Parathyroid adenoma (tissue), 2 donors: ENCODE measurements around the gene SCCPDH.

Source experiments
- H2AFZ ChIP-seq: fragments of 300-600 bp; sonication (generic); one replicate; pipeline ENCODE4 v1.7.0; 2017; ENCODE audit warnings: antibody characterized with exemption, mild to moderate bottlenecking
- H3K27ac ChIP-seq: fragments of 300-600 bp; sonication (generic); one replicate; pipeline ENCODE4 v1.7.0; 2017
- H3K27me3 ChIP-seq: fragments of 300-600 bp; sonication (generic); one replicate; pipeline ENCODE4 v1.7.0; 2017; ENCODE audit warnings: low read length; ENCODE audit not compliant: control insufficient read depth, insufficient read depth
- H3K36me3 ChIP-seq: fragments of 300-600 bp; sonication (generic); one replicate; pipeline ENCODE4 v1.7.0; 2017; ENCODE audit warnings: low read length; ENCODE audit not compliant: control insufficient read depth, insufficient read depth
- H3K4me1 ChIP-seq: fragments of 300-600 bp; sonication (generic); one replicate; pipeline ENCODE4 v1.7.0; 2017; ENCODE audit warnings: control low read depth
- H3K4me2 ChIP-seq: fragments of 300-600 bp; sonication (generic); one replicate; pipeline ENCODE4 v1.7.0; 2017; ENCODE audit warnings: low read length
- H3K4me3 ChIP-seq: fragments of 300-600 bp; sonication (generic); one replicate; pipeline ENCODE4 v1.7.0; 2017; ENCODE audit warnings: low read depth, low read length
- H3K79me2 ChIP-seq: fragments of 300-600 bp; sonication (generic); one replicate; pipeline ENCODE4 v1.7.0; 2017; ENCODE audit warnings: control low read depth
- H3K9ac ChIP-seq: fragments of 300-600 bp; sonication (generic); one replicate; pipeline ENCODE4 v1.7.0; 2017; ENCODE audit warnings: mild to moderate bottlenecking
- H3K9me3 ChIP-seq: fragments of 300-600 bp; sonication (generic); one replicate; pipeline ENCODE4 v1.7.0; 2017; ENCODE audit warnings: low read length; ENCODE audit not compliant: control insufficient read depth
- TF ChIP-seq, protein P1 (sequence below): fragments of 300-600 bp; sonication (generic); IDR thresholded peaks from one replicate; pipeline ENCODE4 v1.7.0; 2017; ENCODE audit warnings: antibody characterized with exemption, mild to moderate bottlenecking
- donor health status: primary hyperparathyroidism.

Gene SCCPDH

GRCh38 chr1:246680190-246680589 is 44.0 kb upstream of the SCCPDH start:
- no peak overlapping the region for H3K27ac ChIP-seq
- H3K79me2 ChIP-seq: no peaks in the 10 kb centered on the region
- H3K36me3 ChIP-seq: no peaks in the 10 kb centered on the region
- H3K4me2 ChIP-seq: no peak overlapping the region
- H3K9ac ChIP-seq: no peak overlapping the region
- no peak overlapping the region for H3K4me3 ChIP-seq
- no peak overlapping the region for H2AFZ ChIP-seq
- H3K27me3 ChIP-seq: no peaks in the 10 kb centered on the region
- H3K9me3 ChIP-seq: no peaks in the 10 kb centered on the region
- H3K4me1 ChIP-seq: no peaks in the 10 kb centered on the region
- TF ChIP-seq, protein P1, sequence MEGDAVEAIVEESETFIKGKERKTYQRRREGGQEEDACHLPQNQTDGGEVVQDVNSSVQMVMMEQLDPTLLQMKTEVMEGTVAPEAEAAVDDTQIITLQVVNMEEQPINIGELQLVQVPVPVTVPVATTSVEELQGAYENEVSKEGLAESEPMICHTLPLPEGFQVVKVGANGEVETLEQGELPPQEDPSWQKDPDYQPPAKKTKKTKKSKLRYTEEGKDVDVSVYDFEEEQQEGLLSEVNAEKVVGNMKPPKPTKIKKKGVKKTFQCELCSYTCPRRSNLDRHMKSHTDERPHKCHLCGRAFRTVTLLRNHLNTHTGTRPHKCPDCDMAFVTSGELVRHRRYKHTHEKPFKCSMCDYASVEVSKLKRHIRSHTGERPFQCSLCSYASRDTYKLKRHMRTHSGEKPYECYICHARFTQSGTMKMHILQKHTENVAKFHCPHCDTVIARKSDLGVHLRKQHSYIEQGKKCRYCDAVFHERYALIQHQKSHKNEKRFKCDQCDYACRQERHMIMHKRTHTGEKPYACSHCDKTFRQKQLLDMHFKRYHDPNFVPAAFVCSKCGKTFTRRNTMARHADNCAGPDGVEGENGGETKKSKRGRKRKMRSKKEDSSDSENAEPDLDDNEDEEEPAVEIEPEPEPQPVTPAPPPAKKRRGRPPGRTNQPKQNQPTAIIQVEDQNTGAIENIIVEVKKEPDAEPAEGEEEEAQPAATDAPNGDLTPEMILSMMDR: no peak

DNA sequence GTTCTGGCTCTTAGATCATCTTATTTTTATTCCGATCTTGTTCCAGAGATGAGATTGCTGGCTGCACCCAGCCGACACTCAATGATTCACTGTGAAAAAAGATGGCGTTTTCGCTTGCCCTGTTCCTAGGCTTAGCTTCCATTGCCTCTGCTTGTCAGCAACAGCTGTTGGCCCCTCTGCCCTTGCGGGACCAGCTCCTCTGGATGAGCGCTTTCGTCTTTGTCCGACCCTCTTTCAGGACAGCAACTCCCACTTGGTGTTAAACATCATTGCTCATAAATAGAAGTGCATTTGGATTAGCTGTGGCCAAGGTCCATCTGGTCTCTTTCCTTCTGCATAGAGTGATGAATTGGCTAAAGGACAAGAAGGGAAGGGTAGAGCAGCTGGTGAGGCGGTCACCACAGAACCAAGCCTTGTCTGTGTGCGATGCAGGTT is 43.5 kb upstream of the SCCPDH start:
- H3K9ac ChIP-seq: no peak overlapping the region
- no peak overlapping the region for H3K27ac ChIP-seq
- TF ChIP-seq, protein P1: no peak
- no peaks in the 10 kb centered on the region for H3K4me1 ChIP-seq
- H3K4me3 ChIP-seq: no peak overlapping the region
- H3K4me2 ChIP-seq: no peak overlapping the region
- no peaks in the 10 kb centered on the region for H3K27me3 ChIP-seq
- no peaks in the 10 kb centered on the region for H3K36me3 ChIP-seq
- H2AFZ ChIP-seq: no peak overlapping the region
- no peaks in the 10 kb centered on the region for H3K9me3 ChIP-seq
- no peaks in the 10 kb centered on the region for H3K79me2 ChIP-seq

DNA sequence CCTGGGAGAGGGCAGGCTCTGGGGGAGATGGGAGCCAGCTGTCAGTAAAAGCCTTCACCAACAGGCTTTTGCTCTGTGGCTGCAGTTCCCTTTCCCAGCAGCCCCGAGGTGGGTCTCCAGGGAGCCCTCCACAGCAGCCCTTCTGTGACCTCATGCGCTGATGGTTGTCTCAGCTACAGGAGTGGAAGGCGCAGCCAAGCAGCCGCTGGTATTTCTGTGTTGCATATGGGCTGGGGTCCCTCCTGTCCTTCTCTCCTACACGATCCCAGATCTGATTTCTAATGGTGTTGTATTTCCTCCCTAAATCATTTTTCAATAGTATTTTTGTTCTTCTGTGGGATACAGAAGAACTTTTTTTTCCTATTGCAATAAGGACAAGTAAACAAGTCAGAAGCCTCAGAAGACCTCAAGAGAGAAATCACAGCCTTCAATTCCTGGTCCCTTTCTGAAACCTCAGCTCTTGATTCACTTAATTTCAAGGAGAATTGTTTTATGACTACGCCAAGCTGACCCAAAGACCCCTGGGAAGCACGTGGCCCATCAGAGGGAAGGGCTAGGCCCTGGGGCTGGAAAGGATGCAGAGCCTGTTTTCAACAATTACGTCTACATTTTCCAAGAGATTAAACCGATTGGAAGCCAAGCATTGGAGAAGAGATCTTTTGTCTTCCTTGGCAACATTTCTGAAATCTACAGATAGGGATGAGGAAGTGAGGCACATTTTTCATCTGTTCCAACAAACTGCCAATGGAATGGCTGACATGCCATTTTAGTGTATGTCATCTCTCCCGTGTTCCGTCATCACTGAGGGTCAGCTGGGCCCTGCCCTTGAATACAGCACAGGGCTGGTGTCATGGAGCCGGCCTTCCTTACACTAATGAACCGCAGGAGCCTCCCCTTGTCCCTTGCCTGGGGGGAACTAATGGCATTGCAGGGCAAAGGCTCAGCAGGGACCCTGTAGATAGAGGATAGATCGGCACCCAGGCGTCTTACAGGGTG is 42.0 kb upstream of the SCCPDH start:
- TF ChIP-seq, protein P1: no peak

DNA sequence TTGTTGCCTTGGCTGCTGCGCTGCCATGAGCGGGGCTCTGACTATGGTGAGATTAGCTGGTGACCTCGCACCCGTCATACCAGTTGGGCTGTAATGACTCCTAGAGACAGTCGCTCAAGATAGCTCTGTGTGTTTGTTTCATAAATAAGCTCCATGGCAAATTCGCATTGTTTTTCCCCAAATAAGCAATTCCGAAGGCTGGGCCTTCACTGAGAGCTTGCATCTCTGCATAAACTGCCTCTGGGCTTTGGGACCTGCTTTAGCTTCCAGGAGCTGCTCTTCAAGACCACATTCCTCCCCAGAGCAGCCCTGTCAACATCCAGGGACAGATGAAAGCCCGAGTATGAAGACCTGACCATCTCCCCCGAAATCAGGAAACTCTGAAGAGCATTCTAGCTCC is 40.7 kb upstream of the SCCPDH start:
- TF ChIP-seq, protein P1: no peak
- Histone ChIP-seq H3K9me3 (no peaks in the 10 kb centered on the region), H3K9ac (no peak overlapping the region), H3K36me3 (no peaks in the 10 kb centered on the region), H2AFZ (no peak overlapping the region), H3K79me2 (no peaks in the 10 kb centered on the region), H3K4me1 (no peaks in the 10 kb centered on the region), H3K27me3 (no peaks in the 10 kb centered on the region), H3K27ac (no peak overlapping the region), H3K4me2 (no peak overlapping the region), H3K4me3 (no peak overlapping the region)

More for the DNA sequence above, 42.0 kb upstream of the SCCPDH start:
- no peaks in the 10 kb centered on the region for H3K79me2 ChIP-seq
- H2AFZ ChIP-seq: no peak overlapping the region
- no peak overlapping the region for H3K4me3 ChIP-seq
- H3K36me3 ChIP-seq: no peaks in the 10 kb centered on the region
- H3K9ac ChIP-seq: no peak overlapping the region
- H3K9me3 ChIP-seq: no peaks in the 10 kb centered on the region
- H3K27me3 ChIP-seq: no peaks in the 10 kb centered on the region
- no peaks in the 10 kb centered on the region for H3K4me1 ChIP-seq
- H3K27ac ChIP-seq: peak overlapping the region; percentile 29
- H3K4me2 ChIP-seq: no peak overlapping the region
